Pulmonary artery endothelial cell (primary cell): Measurements from ENCODE around the gene C1QTNF6. TPM values are rescaled to one million over a fixed set of nuclear protein-coding genes. Genes with fewer than 3 reads are reported as not detected.
A peak's percentile ranks its signal among the peaks of the same experiment; 100 is the strongest.
"Not testable (repeated sequence)": the region's sequence is repeated elsewhere in the genome, so short reads cannot be mapped to it uniquely, and the experiment has no call there.

Experiments
- DNase-seq: peaks from one replicate; pipeline ENCODE4 v3.0.0-alpha.2; 2011; ENCODE audit warnings: low read depth, low spot score
- total RNA-seq: library from RNA; depleted of rRNA; stranded (reverse); fragments of >200 nt; gene quantifications from 2 replicates; pipeline ENCODE4 v1.2.3, GENCODE V29; 2014

The C1QTNF6 gene
- total RNA-seq, 1 donor from 2014 or later = 16.5 TPM

- peak; percentile 75 for DNase-seq
Measured at GRCh38 chr22:37176464-37177061, 11.5 kb downstream of the C1QTNF6 start.

GRCh38 chr22:37175414-37176281 is 12.4 kb downstream of the C1QTNF6 start:
- DNase-seq = no peak

GRCh38 chr22:37174964-37175363 is 13.1 kb downstream of the C1QTNF6 start:
- no peak for DNase-seq

GRCh38 chr22:37173709-37174108 is 14.3 kb downstream of the C1QTNF6 start:
- no peak for DNase-seq

GRCh38 chr22:37172266-37173245 is 15.5 kb downstream of the C1QTNF6 start:
- DNase-seq = no peak

GRCh38 chr22:37171662-37172061 is 16.4 kb downstream of the C1QTNF6 start:
- no peak for DNase-seq

- not testable (repeated sequence) for DNase-seq
Measured at GRCh38 chr22:37170689-37171405, 17.2 kb downstream of the C1QTNF6 start.

- DNase-seq = no peak
Measured at GRCh38 chr22:37169947-37170688, 17.9 kb downstream of the C1QTNF6 start.

GRCh38 chr22:37169406-37169805 is 18.6 kb downstream of the C1QTNF6 start:
- no peak for DNase-seq

GRCh38 chr22:37167981-37168647 is 19.9 kb downstream of the C1QTNF6 start:
- no peak for DNase-seq

- DNase-seq = no peak
Measured at GRCh38 chr22:37167176-37167980, 20.7 kb downstream of the C1QTNF6 start.

GRCh38 chr22:37166675-37167066 is 21.4 kb downstream of the C1QTNF6 start:
- DNase-seq = peak; percentile 22

- no peak for DNase-seq
Measured at GRCh38 chr22:37165940-37166674, 21.9 kb downstream of the C1QTNF6 start.

GRCh38 chr22:37165066-37165465 is 23.0 kb downstream of the C1QTNF6 start:
- DNase-seq = no peak

- no peak for DNase-seq
Measured at GRCh38 chr22:37164505-37164887, 23.6 kb downstream of the C1QTNF6 start.

GRCh38 chr22:37163575-37164504 is 24.2 kb downstream of the C1QTNF6 start:
- DNase-seq = no peak

- no peak for DNase-seq
Measured at GRCh38 chr22:37163096-37163489, 25.0 kb downstream of the C1QTNF6 start.
